Left ventricle myocardium inferior (tissue), 1 donor: ENCODE data around the gene NTRK3. TPM values are rescaled to one million over a fixed set of nuclear protein-coding genes. Genes with fewer than 3 reads are reported as not detected.

Experiments
- DNase-seq: peaks from one replicate; pipeline ENCODE4 v3.0.0-alpha.2; 2020
- H3K27ac ChIP-seq: fragments of 200-600 bp; replicated peaks from 2 replicates; pipeline ENCODE4 v1.8.0; 2021
- H3K27me3 ChIP-seq: fragments of 200-600 bp; 2 replicates; pipeline ENCODE4 v1.8.0; 2021; ENCODE audit warnings: low read depth
- H3K36me3 ChIP-seq: fragments of 200-600 bp; 2 replicates; pipeline ENCODE4 v1.8.0; 2021
- H3K4me1 ChIP-seq: fragments of 200-600 bp; 2 replicates; pipeline ENCODE4 v1.8.0; 2021
- H3K4me3 ChIP-seq: fragments of 200-600 bp; 2 replicates; pipeline ENCODE4 v1.8.0; 2021; ENCODE audit warnings: mild to moderate bottlenecking, moderate library complexity
- H3K9me3 ChIP-seq: fragments of 200-600 bp; replicated peaks from 2 replicates; pipeline ENCODE4 v1.8.0; 2021
- intact Hi-C: fragments of 100-400 bp; cut with micrococcal nuclease; formaldehyde crosslinking; loops from one replicate; pipeline ENCODE4 v1.11.0; 2022
- total RNA-seq: library from RNA; stranded (reverse); fragmentation: NEBNext Ultra II Directional; extraction: Animal tissue kit (Norgen Biotek cat#: 25700); gene quantifications from one replicate; pipeline ENCODE4 v1.2.1, GENCODE V29; 2021
- TF ChIP-seq, protein P1 (sequence below): fragments of 200-600 bp; IDR thresholded peaks from 2 replicates; pipeline ENCODE4 v1.8.0; 2021; ENCODE audit warnings: antibody characterized with exemption, mild to moderate bottlenecking, borderline replicate concordance
- donor health status: DM: no; HTN: yes; CAD: no; lungs with severe emphysema.

NTRK3 gene
- total RNA-seq, 1 donor from 2014 or later: 1.6 TPM

DNA sequence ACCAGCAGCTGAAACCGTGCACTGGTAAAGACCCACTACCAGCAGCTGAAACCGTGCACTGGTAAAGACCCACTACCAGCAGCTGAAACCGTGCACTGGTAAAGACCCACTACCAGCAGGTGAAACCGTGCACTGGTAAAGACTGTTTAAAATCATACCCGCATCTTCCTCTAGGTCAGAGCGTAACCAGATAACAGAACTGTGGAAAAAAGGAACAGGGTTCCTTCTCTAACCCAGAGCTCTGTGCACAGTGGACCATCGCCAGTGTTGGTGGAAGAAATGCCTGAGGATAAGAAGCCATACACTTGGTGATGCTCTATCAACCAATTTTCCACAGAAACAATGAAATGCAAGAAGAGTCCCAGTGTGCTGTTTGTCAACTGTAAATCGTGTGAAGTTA, 243.4 kb downstream of the NTRK3 start:
- DNase-seq: no peak
- Histone ChIP-seq H3K27me3 (peaks cover 3% of the 10 kb centered on the region), H3K27ac (no peak overlapping the region), H3K4me1 (peaks cover 16% of the 10 kb centered on the region), H3K36me3 (no peaks in the 10 kb centered on the region), H3K4me3 (no peak overlapping the region), H3K9me3 (no peaks in the 10 kb centered on the region)
- TF ChIP-seq, protein P1, sequence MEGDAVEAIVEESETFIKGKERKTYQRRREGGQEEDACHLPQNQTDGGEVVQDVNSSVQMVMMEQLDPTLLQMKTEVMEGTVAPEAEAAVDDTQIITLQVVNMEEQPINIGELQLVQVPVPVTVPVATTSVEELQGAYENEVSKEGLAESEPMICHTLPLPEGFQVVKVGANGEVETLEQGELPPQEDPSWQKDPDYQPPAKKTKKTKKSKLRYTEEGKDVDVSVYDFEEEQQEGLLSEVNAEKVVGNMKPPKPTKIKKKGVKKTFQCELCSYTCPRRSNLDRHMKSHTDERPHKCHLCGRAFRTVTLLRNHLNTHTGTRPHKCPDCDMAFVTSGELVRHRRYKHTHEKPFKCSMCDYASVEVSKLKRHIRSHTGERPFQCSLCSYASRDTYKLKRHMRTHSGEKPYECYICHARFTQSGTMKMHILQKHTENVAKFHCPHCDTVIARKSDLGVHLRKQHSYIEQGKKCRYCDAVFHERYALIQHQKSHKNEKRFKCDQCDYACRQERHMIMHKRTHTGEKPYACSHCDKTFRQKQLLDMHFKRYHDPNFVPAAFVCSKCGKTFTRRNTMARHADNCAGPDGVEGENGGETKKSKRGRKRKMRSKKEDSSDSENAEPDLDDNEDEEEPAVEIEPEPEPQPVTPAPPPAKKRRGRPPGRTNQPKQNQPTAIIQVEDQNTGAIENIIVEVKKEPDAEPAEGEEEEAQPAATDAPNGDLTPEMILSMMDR: no peak
- intact Hi-C loops: no loop called here

DNA sequence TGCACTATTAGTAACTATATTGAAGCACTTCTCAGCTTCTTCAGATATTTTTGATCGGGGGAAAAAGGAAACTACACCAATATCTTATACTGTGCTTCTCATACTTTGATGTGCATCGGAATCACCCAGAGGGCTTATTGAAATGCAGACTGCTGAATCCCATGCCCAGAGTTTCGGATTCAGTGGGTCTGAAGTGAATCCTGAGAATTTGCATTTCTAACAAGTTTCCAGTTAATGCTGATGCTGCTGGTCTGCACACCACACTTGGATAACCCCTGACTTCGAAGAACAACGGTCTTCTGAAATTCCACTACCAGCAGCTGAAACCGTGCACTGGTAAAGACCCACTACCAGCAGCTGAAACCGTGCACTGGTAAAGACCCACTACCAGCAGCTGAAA, 243.9 kb downstream of the NTRK3 start:
- Histone ChIP-seq H3K27me3 (no peaks in the 10 kb centered on the region), H3K27ac (peak overlapping the region; percentile 30), H3K9me3 (no peaks in the 10 kb centered on the region), H3K4me1 (peaks cover 16% of the 10 kb centered on the region), H3K4me3 (no peak overlapping the region), H3K36me3 (no peaks in the 10 kb centered on the region)
- TF ChIP-seq, protein P1: no peak
- intact Hi-C loops: no loop called here
- no peak for DNase-seq

DNA sequence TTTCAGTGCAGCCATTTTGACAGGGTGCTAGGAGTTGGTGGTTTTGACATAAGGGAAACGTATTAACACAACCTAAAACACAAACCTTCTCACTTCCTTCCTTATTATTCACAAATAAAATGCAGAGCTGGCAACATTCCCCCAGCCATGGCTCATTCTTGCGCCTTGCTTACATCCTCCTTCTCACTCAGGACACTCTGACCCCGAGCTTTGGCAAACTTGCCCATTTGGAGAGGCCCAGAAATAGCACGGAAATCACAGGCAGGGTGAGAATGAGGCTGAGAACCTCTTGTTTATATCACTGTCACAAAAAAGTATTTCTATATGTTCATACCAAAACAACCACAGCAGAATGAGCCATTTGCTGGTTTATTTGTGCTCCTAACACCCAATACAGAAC, 244.3 kb downstream of the NTRK3 start:
- peak; percentile 19 for DNase-seq
- intact Hi-C loops: no loop called here

DNA sequence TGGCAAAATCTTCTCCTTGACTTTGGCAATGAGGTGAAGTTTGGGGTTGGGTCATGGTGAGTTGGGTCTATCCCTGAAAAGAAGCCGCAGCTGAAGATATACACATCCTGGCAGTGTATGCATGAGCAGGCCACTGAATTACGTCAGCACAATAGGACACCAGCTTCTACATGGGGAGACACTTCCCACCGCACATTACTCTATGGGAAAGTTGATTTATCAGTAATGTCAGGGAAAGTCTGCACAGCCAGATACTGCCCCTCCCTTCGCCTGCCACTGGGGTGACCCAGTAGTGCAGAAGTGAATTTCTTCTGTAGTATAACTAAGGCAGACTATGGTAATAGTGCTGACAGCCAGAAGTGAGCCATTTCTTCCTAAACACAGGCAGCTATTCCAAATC, 245.0 kb downstream of the NTRK3 start:
- no peak overlapping the region for H3K4me3 ChIP-seq
- no peak overlapping the region for H3K27ac ChIP-seq
- no peak for DNase-seq
- intact Hi-C loops: no loop called here
- peaks cover 16% of the 10 kb centered on the region for H3K4me1 ChIP-seq
- no peaks in the 10 kb centered on the region for H3K36me3 ChIP-seq
- TF ChIP-seq, protein P1: no peak
- no peaks in the 10 kb centered on the region for H3K9me3 ChIP-seq
- no peaks in the 10 kb centered on the region for H3K27me3 ChIP-seq

More for the DNA sequence above, 244.3 kb downstream of the NTRK3 start:
- Histone ChIP-seq H3K4me3 (no peak overlapping the region), H3K9me3 (no peaks in the 10 kb centered on the region), H3K27me3 (no peaks in the 10 kb centered on the region), H3K36me3 (no peaks in the 10 kb centered on the region), H3K4me1 (peaks cover 16% of the 10 kb centered on the region), H3K27ac (peak overlapping the region; percentile 30)
- TF ChIP-seq, protein P1: no peak

- Histone ChIP-seq H3K9me3 (peaks cover 6% of the 10 kb centered on the region), H3K27ac (no peak overlapping the region), H3K27me3 (no peaks in the 10 kb centered on the region), H3K4me3 (no peak overlapping the region), H3K36me3 (no peaks in the 10 kb centered on the region), H3K4me1 (no peaks in the 10 kb centered on the region)
- intact Hi-C loops: no loop called here
- TF ChIP-seq, protein P1: no peak
- no peak for DNase-seq
Observed at GRCh38 chr15:88006146-88006545, 250.4 kb downstream of the NTRK3 start.

GRCh38 chr15:88004399-88004798, 252.1 kb downstream of the NTRK3 start:
- Histone ChIP-seq H3K4me1 (no peaks in the 10 kb centered on the region), H3K4me3 (no peak overlapping the region), H3K27ac (no peak overlapping the region), H3K36me3 (no peaks in the 10 kb centered on the region), H3K9me3 (peaks cover 18% of the 10 kb centered on the region), H3K27me3 (no peaks in the 10 kb centered on the region)
- TF ChIP-seq, protein P1: no peak
- no peak for DNase-seq
- intact Hi-C loops: no loop called here
